ENCODE results near the gene USP47.

DNA sequence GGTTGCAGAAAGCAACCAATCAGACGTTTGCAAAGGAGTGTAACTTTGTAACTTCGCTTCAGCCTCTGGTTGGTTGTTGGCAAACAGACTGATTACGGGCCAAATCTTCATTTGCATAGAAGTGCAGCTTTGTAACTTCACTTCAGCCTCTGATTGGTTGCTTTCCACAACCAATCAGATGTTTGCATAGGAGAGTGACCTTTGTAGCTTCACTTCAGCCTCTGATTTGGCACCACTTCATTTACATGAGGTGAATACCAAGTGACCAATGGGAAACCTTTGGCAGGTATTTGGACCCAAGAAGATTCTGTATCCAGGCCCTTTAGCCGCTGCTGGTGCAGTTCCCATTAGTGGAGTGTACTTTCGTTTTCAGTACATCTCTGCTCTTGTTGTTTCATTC, 16.0 kb downstream of the USP47 start:
- no peak for TF ChIP-seq POLR2A (IDR thresholded peaks at IDR 0.05; ENCODE audit: control extremely low read depth in 1 of 2, low read depth in 2 of 2, low read length in 2 of 2)
- no peak for TF ChIP-seq JUND (IDR thresholded peaks at IDR 0.05; ENCODE audit: low read length)
- no peak for TF ChIP-seq POLR2AphosphoS5 (IDR thresholded peaks at IDR 0.05; ENCODE audit: low read depth, low read length)
